ENCODE results near the gene NF1. TPM values are rescaled to one million over a fixed set of nuclear protein-coding genes. Genes with fewer than 3 reads are reported as not detected.

Gene NF1
- total RNA-seq, 2 experiments from 2014 or later: 15.5 to 18.7 TPM

- H3K9me3 Mint-ChIP-seq: no peaks in the 10 kb centered on the region
- Histone ChIP-seq H3K9me3 (ENCODE audit: control insufficient read depth in 1 of 2, insufficient read depth in 1 of 2, low read length in 2 of 2) (no peaks in the 10 kb centered on the region), H3K4me3 (ENCODE audit: low read length) (no peak overlapping the region), H3K36me3 (ENCODE audit: insufficient read depth, low read length) (peaks cover 66% of the 10 kb centered on the region), H3K27me3 (ENCODE audit: control insufficient read depth in 1 of 2, insufficient read depth in 2 of 2, low read length in 2 of 2) (no peaks in the 10 kb centered on the region), H3K27ac (ENCODE audit: low read depth in 1 of 2, low read length in 2 of 2) (no peak overlapping the region), H3K4me1 (ENCODE audit: insufficient read depth, low read length) (no peaks in the 10 kb centered on the region)
- intact Hi-C loops (cut with DNase I, micrococcal nuclease): no loop called here
- TF ChIP-seq CTCF (IDR thresholded peaks at IDR 0.05): no peak
- H3K36me3 Mint-ChIP-seq (ENCODE audit: low read depth): peaks cover 87% of the 10 kb centered on the region
- no peak overlapping the region for H3K27ac Mint-ChIP-seq
- DNase-seq (no peak), ATAC-seq (ENCODE audit: poor library complexity) (no peak)
- POLR2A ChIA-PET: no interaction called here
- H3K4me1 Mint-ChIP-seq (ENCODE audit: low read depth): no peaks in the 10 kb centered on the region
- CTCF ChIA-PET: no interaction called here
- no peaks in the 10 kb centered on the region for H3K27me3 Mint-ChIP-seq
- H3K4me3 Mint-ChIP-seq: no peak overlapping the region
These were observed 263.1 kb downstream of the NF1 start for GRCh38 chr17:31357839-31358394.

GRCh38 chr17:31364012-31364411, 269.2 kb downstream of the NF1 start:
- Histone ChIP-seq H3K27ac (ENCODE audit: low read depth in 1 of 2, low read length in 2 of 2) (no peak overlapping the region), H3K36me3 (ENCODE audit: insufficient read depth, low read length) (peaks cover 34% of the 10 kb centered on the region), H3K9me3 (ENCODE audit: control insufficient read depth in 1 of 2, insufficient read depth in 1 of 2, low read length in 2 of 2) (no peaks in the 10 kb centered on the region), H3K4me3 (ENCODE audit: low read length) (no peak overlapping the region), H3K27me3 (ENCODE audit: control insufficient read depth in 1 of 2, insufficient read depth in 2 of 2, low read length in 2 of 2) (no peaks in the 10 kb centered on the region), H3K4me1 (ENCODE audit: insufficient read depth, low read length) (no peaks in the 10 kb centered on the region)
- Mint-ChIP-seq H3K4me3 (no peak overlapping the region), H3K27ac (no peak overlapping the region), H3K9me3 (no peaks in the 10 kb centered on the region), H3K27me3 (no peaks in the 10 kb centered on the region), H3K4me1 (ENCODE audit: low read depth) (no peaks in the 10 kb centered on the region), H3K36me3 (ENCODE audit: low read depth) (peaks cover 57% of the 10 kb centered on the region)
- intact Hi-C loops (cut with DNase I, micrococcal nuclease): loop anchor here in 1 of 2 experiments (2.0 to 5.0 kb wide), 2 partner anchors 37 to 91 kb away; no protein-coding TSS in a partner anchor
- DNase-seq (no peak), ATAC-seq (ENCODE audit: poor library complexity) (no peak)
- CTCF ChIA-PET: interaction anchor here (1.2 kb wide), 1 partner anchor 8 kb away, joined by 3 read pairs; no protein-coding TSS in a partner anchor
- POLR2A ChIA-PET: no interaction called here
- no peak for TF ChIP-seq CTCF (IDR thresholded peaks at IDR 0.05)

- ChIA-PET POLR2A (no interaction called here), CTCF (no interaction called here)
- Histone ChIP-seq H3K4me1 (ENCODE audit: insufficient read depth, low read length) (no peaks in the 10 kb centered on the region), H3K9me3 (ENCODE audit: control insufficient read depth in 1 of 2, insufficient read depth in 1 of 2, low read length in 2 of 2) (no peaks in the 10 kb centered on the region), H3K27me3 (ENCODE audit: control insufficient read depth in 1 of 2, insufficient read depth in 2 of 2, low read length in 2 of 2) (no peaks in the 10 kb centered on the region), H3K4me3 (ENCODE audit: low read length) (no peak overlapping the region), H3K36me3 (ENCODE audit: insufficient read depth, low read length) (peaks cover 20% of the 10 kb centered on the region), H3K27ac (ENCODE audit: low read depth in 1 of 2, low read length in 2 of 2) (no peak overlapping the region)
- no peak overlapping the region for H3K27ac Mint-ChIP-seq
- intact Hi-C loops (cut with DNase I, micrococcal nuclease): no loop called here
- no peak overlapping the region for H3K4me3 Mint-ChIP-seq
- H3K36me3 Mint-ChIP-seq (ENCODE audit: low read depth): peaks cover 37% of the 10 kb centered on the region
- H3K9me3 Mint-ChIP-seq: no peaks in the 10 kb centered on the region
- H3K4me1 Mint-ChIP-seq (ENCODE audit: low read depth): peaks cover 7% of the 10 kb centered on the region
- no peak for DNase-seq
- TF ChIP-seq CTCF (IDR thresholded peaks at IDR 0.05): no peak
- no peak for ATAC-seq (ENCODE audit: poor library complexity)
- no peaks in the 10 kb centered on the region for H3K27me3 Mint-ChIP-seq
These were observed 271.3 kb downstream of the NF1 start for GRCh38 chr17:31366088-31366487.

Data from CD4-positive, alpha-beta T cell (primary cell).